ENCODE results near the gene B9D1.

DNA sequence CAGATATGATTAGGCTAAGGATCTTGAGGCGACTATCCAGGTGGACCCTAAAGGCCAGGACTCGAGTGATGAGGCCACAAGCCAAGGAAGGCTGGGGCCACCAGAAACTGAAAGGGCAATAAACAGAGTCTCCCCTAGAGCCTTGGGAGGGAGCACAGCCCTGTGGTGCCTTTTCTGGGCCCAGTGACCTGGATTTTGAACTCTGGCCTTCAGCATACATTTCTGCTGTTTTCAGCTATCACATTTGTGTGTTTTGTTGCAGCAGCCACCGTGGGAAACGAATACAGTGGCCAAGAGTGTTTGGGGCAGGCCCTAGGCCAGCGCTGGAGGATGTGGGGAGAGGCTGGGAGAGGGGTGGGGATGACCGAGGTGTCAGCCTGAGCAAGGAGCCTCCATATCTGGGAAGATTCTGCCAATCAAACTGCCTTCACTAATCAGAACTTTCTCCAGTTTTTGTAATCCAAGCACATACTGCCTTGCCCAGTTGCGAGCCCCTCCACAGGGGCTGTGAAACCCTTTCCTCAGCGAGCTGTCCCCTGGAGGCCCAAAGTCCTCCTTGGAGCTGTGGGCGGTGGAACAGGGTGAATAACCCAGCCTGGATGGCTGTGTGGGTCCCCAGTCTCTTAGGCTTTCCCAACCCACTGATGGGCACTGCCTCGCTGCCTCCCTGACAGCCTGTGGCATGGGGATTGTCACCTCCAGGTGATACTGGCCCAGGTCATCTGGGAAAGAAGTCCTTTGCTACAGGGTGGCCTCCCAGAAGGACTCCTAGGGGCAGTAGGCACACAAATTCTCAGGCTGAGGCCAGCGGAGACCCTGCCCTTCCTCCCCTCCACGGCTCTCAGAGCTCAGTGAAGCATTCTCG is 16.8 kb downstream of the B9D1 start:
- TF ChIP-seq ETS1 (IDR thresholded peaks at IDR 0.05) (no peak), CTCF (conservative IDR thresholded peaks at IDR 0.05; ENCODE audit: low read depth in 2 of 2) (no peak), EZH2 (IDR thresholded peaks at IDR 0.05; ENCODE audit: low read depth, unreplicated experiment) (no peak), REST (IDR thresholded peaks at IDR 0.05; ENCODE audit: unreplicated experiment) (no peak), JUNB (IDR thresholded peaks at IDR 0.05; ENCODE audit: unreplicated experiment) (no peak), EZH2phosphoT487 (IDR thresholded peaks at IDR 0.05; ENCODE audit: unreplicated experiment) (no peak), STAT1 (IDR thresholded peaks at IDR 0.05; ENCODE audit: unreplicated experiment) (no peak), POLR2AphosphoS5 (IDR thresholded peaks at IDR 0.05; ENCODE audit: low read depth) (no peak)
